BE2C (cell line): ENCODE data around the gene PCBP3.

ENCODE experiments used
- DNase-seq: peaks from one replicate; pipeline ENCODE4 v3.0.0-alpha.2; 2020
- H3K27me3 ChIP-seq: fragments of 250-450 bp; sonication (Bioruptor Pico); 2 replicates; pipeline ENCODE4 v1.5.1; 2020; ENCODE audit warnings: mild to moderate bottlenecking
- H3K36me3 ChIP-seq: fragments of 250-450 bp; sonication (Bioruptor Pico); 2 replicates; pipeline ENCODE4 v1.5.1; 2020; ENCODE audit warnings: mild to moderate bottlenecking
- H3K4me1 ChIP-seq: fragments of 250-450 bp; sonication (Bioruptor Pico); 2 replicates; pipeline ENCODE4 v1.5.1; 2020
- H3K4me3 ChIP-seq: 2 replicates; pipeline ENCODE4 v1.5.1; 2011; ENCODE audit warnings: low read depth, low read length
- H3K9me3 ChIP-seq: fragments of 250-450 bp; sonication (Bioruptor Pico); 2 replicates; pipeline ENCODE4 v1.5.1; 2020
- CTCF ChIP-seq: IDR thresholded peaks from 2 replicates; pipeline ENCODE4 v1.5.1; 2012; ENCODE audit warnings: mild to moderate bottlenecking, low read depth, low read length

PCBP3 gene

GRCh38 chr21:45699251-45699942 is 55.9 kb downstream of the PCBP3 start:
- no peak for DNase-seq
- no peaks in the 10 kb centered on the region for H3K9me3 ChIP-seq
- H3K27me3 ChIP-seq: no peaks in the 10 kb centered on the region
- H3K36me3 ChIP-seq: no peaks in the 10 kb centered on the region; the same call in none of the 2 replicates
- H3K4me3 ChIP-seq: no peak overlapping the region
- peaks cover 27% of the 10 kb centered on the region for H3K4me1 ChIP-seq
- TF ChIP-seq CTCF: no peak

- H3K4me3 ChIP-seq: no peak overlapping the region
- no peak for DNase-seq
- peaks cover 28% of the 10 kb centered on the region for H3K4me1 ChIP-seq
- no peaks in the 10 kb centered on the region for H3K9me3 ChIP-seq
- TF ChIP-seq CTCF: no peak
- H3K36me3 ChIP-seq: no peaks in the 10 kb centered on the region; the same call in none of the 2 replicates
- no peaks in the 10 kb centered on the region for H3K27me3 ChIP-seq
Observed at GRCh38 chr21:45699966-45700365, 56.4 kb downstream of the PCBP3 start.

DNA sequence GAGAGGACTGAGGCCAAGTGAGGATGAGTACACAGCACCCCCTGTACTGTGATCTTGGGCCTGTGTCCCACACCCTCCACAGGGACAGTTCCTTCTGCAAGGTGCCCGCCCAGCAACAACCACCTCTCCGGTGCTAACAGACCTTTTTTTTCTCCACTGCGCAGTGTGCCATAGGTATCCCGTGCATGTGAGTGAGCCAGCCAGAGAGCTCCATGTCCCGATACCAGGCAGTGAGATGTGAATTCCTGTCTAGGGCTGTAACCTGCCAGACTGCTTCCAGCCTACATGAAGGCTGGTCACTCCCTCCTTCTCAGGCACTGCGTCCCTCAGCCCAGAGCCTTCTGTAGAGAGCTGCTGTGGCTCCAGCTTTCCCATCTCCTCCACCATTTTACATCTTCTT is 56.9 kb downstream of the PCBP3 start:
- Histone ChIP-seq H3K4me1 (peaks cover 33% of the 10 kb centered on the region), H3K36me3 (no peaks in the 10 kb centered on the region; the same call in none of the 2 replicates), H3K9me3 (no peaks in the 10 kb centered on the region), H3K4me3 (no peak overlapping the region), H3K27me3 (no peaks in the 10 kb centered on the region)
- TF ChIP-seq CTCF: no peak
- no peak for DNase-seq

- peak overlapping the region; percentile 30 for H3K4me3 ChIP-seq
Observed at GRCh38 chr21:45704311-45705108, 61.0 kb downstream of the PCBP3 start.

DNA sequence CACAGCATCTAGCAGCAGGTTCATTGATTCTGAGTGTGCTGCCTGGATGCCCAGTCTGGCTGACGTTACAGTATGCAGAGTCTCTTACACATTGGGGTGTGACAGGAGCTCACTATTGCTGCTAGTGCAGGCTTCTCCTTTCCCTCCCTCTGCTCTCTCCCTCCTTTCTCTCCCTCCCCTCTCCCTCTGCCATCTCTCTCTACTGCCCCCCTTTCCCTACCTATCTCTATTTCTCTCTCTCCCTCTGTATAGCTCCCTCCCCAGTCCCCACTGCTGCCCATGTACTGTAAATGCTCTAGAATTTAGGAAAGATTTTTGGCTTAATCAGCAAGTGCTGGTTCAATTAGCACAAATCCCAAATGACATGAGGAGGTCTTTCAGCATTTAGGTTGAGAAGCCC is 62.8 kb downstream of the PCBP3 start:
- Histone ChIP-seq H3K36me3 (peaks cover 3% of the 10 kb centered on the region; the same call in 1 of the 2 replicates), H3K27me3 (no peaks in the 10 kb centered on the region), H3K4me1 (peaks cover 33% of the 10 kb centered on the region), H3K9me3 (0 out of 2 replicates have a peak, but pooled peaks cover 3% of the 10 kb centered on the region), H3K4me3 (no peak overlapping the region)
- no peak for DNase-seq
- TF ChIP-seq CTCF: no peak; the same call in 1 of the 2 replicates

More at GRCh38 chr21:45704311-45705108, 61.0 kb downstream of the PCBP3 start:
- DNase-seq: peak; percentile 81
- Histone ChIP-seq H3K9me3 (no peaks in the 10 kb centered on the region), H3K27me3 (no peaks in the 10 kb centered on the region), H3K36me3 (peaks cover 3% of the 10 kb centered on the region), H3K4me1 (peaks cover 33% of the 10 kb centered on the region)
- no peak for TF ChIP-seq CTCF
